Measurements from ENCODE around the gene DHRS2. TPM values are rescaled to one million over a fixed set of nuclear protein-coding genes. Genes with fewer than 3 reads are reported as not detected.

Gene DHRS2
- total RNA-seq, 4 donors from 2014 or later = 0.28 to 0.37 TPM; not detected in 2

DNA sequence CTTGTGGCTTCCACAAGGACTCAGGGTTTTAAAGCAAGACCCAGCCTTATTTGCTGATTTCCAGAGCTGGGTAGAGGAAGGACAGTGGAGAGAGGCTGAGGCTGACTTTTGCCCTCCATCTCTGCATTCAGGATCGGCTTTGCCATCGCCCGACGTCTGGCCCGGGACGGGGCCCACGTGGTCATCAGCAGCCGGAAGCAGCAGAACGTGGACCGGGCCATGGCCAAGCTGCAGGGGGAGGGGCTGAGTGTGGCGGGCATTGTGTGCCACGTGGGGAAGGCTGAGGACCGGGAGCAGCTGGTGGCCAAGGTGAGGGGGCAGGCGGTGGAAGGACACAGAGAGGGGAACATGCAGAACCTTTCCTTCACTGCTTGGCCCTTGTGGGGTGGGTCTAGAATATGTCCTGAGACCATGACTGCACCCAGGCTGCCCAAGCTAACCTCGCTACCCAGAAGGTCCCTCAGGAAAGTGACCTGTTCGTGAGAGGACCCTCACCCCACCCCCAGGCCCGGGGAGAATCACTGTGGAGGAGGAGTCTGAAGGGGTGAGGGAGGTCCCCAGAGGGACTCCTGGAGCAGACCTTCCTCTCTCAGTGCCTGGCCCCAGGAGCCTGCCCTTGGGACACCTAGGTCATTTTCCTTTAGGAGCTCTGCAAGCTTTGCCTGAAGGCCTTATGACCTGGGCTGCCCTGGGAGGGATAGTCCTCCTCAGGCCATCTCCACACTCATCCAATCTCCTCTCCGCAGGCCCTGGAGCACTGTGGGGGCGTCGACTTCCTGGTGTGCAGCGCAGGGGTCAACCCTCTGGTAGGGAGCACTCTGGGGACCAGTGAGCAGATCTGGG lies 3.1 kb downstream of the DHRS2 start:
- intact Hi-C loops (cut with DNase I; ENCODE audit: low total_unique reads) = no loop called here
- Histone ChIP-seq H3K36me3 (no peaks in the 10 kb centered on the region), H3K9me3 (no peaks in the 10 kb centered on the region), H3K27me3 (no peaks in the 10 kb centered on the region), H3K4me1 (peaks cover 0 to 3% of the 10 kb centered on the region in 2 donors), H3K27ac (peak overlapping the region; percentile 62 to 76), H3K4me3 (no peak overlapping the region)
- DNase-seq = no peak
- no peak for TF ChIP-seq POLR2A (IDR thresholded peaks at IDR 0.05)
- TF ChIP-seq, protein P1, sequence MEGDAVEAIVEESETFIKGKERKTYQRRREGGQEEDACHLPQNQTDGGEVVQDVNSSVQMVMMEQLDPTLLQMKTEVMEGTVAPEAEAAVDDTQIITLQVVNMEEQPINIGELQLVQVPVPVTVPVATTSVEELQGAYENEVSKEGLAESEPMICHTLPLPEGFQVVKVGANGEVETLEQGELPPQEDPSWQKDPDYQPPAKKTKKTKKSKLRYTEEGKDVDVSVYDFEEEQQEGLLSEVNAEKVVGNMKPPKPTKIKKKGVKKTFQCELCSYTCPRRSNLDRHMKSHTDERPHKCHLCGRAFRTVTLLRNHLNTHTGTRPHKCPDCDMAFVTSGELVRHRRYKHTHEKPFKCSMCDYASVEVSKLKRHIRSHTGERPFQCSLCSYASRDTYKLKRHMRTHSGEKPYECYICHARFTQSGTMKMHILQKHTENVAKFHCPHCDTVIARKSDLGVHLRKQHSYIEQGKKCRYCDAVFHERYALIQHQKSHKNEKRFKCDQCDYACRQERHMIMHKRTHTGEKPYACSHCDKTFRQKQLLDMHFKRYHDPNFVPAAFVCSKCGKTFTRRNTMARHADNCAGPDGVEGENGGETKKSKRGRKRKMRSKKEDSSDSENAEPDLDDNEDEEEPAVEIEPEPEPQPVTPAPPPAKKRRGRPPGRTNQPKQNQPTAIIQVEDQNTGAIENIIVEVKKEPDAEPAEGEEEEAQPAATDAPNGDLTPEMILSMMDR (IDR thresholded peaks at IDR 0.05) = no peak

DNA sequence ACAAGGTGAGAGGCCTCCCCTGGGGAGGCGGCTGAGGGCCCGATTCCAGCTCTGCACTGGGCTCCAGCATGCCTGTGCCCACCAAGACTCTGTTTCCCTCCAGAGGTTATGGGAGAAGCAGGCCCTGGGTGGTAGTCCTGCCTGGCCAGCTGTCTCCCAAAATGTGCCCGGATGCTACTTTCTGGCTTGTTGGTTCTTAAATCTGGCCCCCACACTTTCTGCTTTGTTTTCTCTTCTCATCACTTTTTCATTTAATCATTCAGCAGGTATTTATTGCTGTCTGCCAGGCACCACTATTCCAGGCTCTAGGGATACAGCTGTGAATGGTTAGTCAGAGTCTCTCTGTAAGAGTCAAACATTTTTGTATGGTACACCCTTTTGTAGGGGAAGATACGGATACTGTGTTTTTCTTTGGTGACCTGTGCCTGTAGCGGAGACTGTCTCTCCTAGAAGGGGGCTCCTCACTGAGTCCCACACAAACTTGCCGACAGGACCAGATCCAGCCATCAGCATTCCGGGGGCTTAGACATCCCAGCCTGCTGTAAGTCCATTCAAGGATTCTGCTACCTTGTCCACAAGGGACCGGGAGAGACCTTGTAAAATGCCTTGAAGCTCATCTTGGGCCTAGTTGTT lies 3.8 kb downstream of the DHRS2 start:
- Histone ChIP-seq H3K36me3 (no peaks in the 10 kb centered on the region), H3K27me3 (no peaks in the 10 kb centered on the region), H3K9me3 (no peaks in the 10 kb centered on the region), H3K4me1 (peaks cover 0 to 3% of the 10 kb centered on the region in 2 donors), H3K4me3 (no peak overlapping the region), H3K27ac (peak overlapping the region; percentile 62 to 76)
- TF ChIP-seq POLR2A (IDR thresholded peaks at IDR 0.05) = no peak
- TF ChIP-seq, protein P1 (IDR thresholded peaks at IDR 0.05) = no peak
- intact Hi-C loops (cut with DNase I; ENCODE audit: low total_unique reads) = no loop called here
- no peak for DNase-seq

DNA sequence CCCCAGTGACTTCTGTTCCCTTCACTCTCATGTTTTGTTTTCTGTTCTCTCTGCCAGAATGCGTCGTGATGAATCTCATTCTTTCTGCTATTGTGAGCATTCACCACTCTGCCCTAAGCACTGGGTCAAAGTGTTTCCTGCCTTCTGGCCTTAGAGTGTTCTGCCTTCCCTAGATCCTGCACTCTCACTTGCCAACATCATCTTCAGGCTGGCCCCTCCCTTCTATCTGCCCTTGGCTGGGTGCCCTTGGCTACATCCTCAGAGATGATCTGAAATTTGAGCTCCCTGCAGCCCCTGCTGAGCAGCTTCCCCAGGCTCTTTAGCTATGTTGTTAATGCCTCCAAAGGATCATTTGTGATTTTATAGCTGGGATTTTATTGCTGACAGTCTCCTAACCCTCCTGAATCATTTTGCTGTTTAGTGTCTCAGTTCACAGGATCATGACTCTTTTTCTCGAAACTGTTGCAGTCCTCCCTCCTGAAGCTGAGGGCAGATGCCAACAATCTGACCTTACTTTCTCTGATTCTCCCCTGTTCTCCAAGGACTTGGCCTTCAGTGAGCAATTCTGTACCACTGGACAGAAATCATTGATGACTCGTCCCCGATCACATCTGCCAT lies 4.5 kb downstream of the DHRS2 start:
- no peak overlapping the region for H3K4me3 ChIP-seq
- no peaks in the 10 kb centered on the region for H3K27me3 ChIP-seq
- H3K9me3 ChIP-seq = no peaks in the 10 kb centered on the region
- intact Hi-C loops (cut with DNase I; ENCODE audit: low total_unique reads) = no loop called here
- no peak for TF ChIP-seq POLR2A (IDR thresholded peaks at IDR 0.05)
- TF ChIP-seq, protein P1 (IDR thresholded peaks at IDR 0.05) = no peak
- no peaks in the 10 kb centered on the region for H3K36me3 ChIP-seq
- peaks cover 0 to 3% of the 10 kb centered on the region in 2 donors for H3K4me1 ChIP-seq
- H3K27ac ChIP-seq = peak overlapping the region; percentile 62 to 76
- peak; percentile 80 for DNase-seq

DNA sequence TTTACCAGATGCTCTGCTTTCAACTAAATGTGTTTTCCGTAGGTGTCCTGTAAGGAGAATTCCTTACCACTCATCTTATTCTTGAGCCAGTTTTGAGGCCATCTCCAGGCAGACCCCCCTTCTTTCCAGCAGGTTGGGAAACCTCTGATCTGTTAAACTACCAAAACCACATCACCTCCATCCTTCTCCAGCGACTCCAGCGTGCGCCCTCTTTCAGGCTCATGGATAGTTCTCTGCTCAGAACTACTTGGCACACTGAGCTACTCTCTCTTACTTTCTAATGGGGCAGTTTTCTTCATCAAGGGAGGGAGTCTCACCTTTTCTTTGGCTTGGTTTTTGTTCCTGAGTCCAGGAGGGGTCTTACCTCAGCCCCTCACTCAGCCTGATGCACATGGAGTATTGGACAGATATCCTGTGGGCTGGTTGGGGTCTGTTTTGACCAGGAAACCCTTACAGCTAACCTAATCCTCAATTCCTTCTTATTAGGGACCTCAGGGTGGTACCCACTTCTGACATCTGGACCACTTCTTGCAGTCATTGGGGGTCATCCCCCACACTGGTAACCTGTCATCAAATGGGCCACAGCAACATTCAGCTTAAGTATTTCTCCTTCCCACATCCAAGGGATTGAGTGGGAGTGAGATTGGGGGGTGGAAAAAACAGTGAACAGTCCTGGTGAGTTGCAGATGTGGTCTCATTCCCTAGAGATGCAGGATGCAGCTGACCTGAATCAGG lies 5.2 kb downstream of the DHRS2 start:
- Histone ChIP-seq H3K27ac (peak overlapping the region; percentile 62 to 76), H3K9me3 (no peaks in the 10 kb centered on the region), H3K27me3 (no peaks in the 10 kb centered on the region), H3K4me3 (no peak overlapping the region), H3K4me1 (peaks cover 0 to 3% of the 10 kb centered on the region in 2 donors), H3K36me3 (no peaks in the 10 kb centered on the region)
- intact Hi-C loops (cut with DNase I; ENCODE audit: low total_unique reads) = no loop called here
- no peak for DNase-seq
- no peak for TF ChIP-seq POLR2A (IDR thresholded peaks at IDR 0.05)
- TF ChIP-seq, protein P1 (IDR thresholded peaks at IDR 0.05) = no peak
